A673 (cell line): ENCODE measurements around the gene MYRFL. TPM values are rescaled to one million over a fixed set of nuclear protein-coding genes. Genes with fewer than 3 reads are reported as not detected.

Experiments
- BruUV-seq: library from RNA; stranded (reverse); fragments of 400-500 nt; replicated peaks from 2 replicates; lab custom pipeline; 2021; lab: Mats Ljungman, UMichigan
- CTCF ChIA-PET: fragments of 300-600 bp; sonication (Branson Sonifier 250); formaldehyde crosslinking; loops from one replicate; lab custom pipeline; 2022; ENCODE audit warnings: antibody characterized with exemption; lab: Charles Lee
- POLR2A ChIA-PET: fragments of 300-600 bp; sonication (Branson Sonifier 250); formaldehyde crosslinking; loops from one replicate; lab custom pipeline; 2022; ENCODE audit warnings: antibody characterized with exemption; ENCODE audit not compliant: low non-redundant PET; lab: Charles Lee
- DNase-seq: peaks from one replicate; pipeline ENCODE4 v3.0.0-alpha.2; 2015; ENCODE audit warnings: low spot score
- H3K27ac ChIP-seq: fragments of 200-600 bp; sonication (generic); 2 replicates; pipeline ENCODE4 v1.5.1; 2016; ENCODE audit warnings: mixed run types, low read depth, mild to moderate bottlenecking, mixed read lengths, antibody characterized with exemption, low read length; ENCODE audit not compliant: poor library complexity, severe bottlenecking
- H3K27me3 ChIP-seq: fragments of 200-600 bp; sonication (generic); replicated peaks from 2 replicates; pipeline ENCODE4 v1.6.1; 2017; ENCODE audit warnings: mixed run types, low read depth, mild to moderate bottlenecking, mixed read lengths, antibody characterized with exemption, low read length; ENCODE audit not compliant: insufficient read depth, poor library complexity
- H3K36me3 ChIP-seq: fragments of 200-600 bp; sonication (generic); 2 replicates; pipeline ENCODE4 v1.6.1; 2016; ENCODE audit warnings: mixed run types, mild to moderate bottlenecking, mixed read lengths, antibody characterized with exemption, low read length; ENCODE audit not compliant: insufficient read depth, poor library complexity, severe bottlenecking
- H3K4me1 ChIP-seq: fragments of 200-600 bp; sonication (generic); 2 replicates; pipeline ENCODE4 v1.6.1; 2017; ENCODE audit warnings: mixed run types, mild to moderate bottlenecking, mixed read lengths, antibody characterized with exemption, low read length; ENCODE audit not compliant: insufficient read depth, poor library complexity, severe bottlenecking
- H3K4me3 ChIP-seq: fragments of 200-600 bp; sonication (generic); 2 replicates; pipeline ENCODE4 v1.5.1; 2016; ENCODE audit warnings: low read depth, mixed run types, mild to moderate bottlenecking, mixed read lengths, low read length; ENCODE audit not compliant: poor library complexity, severe bottlenecking
- H3K9me3 ChIP-seq: fragments of 200-600 bp; sonication (generic); 2 replicates; pipeline ENCODE4 v1.6.1; 2016; ENCODE audit warnings: mixed run types, low read depth, mild to moderate bottlenecking, mixed read lengths, antibody characterized with exemption, low read length; ENCODE audit not compliant: poor library complexity, severe bottlenecking
- EZH2 ChIP-seq: fragments of 200-600 bp; sonication (generic); IDR thresholded peaks from 2 replicates; pipeline ENCODE4 v1.6.1; 2017; ENCODE audit warnings: borderline replicate concordance, low read depth, mild to moderate bottlenecking, mixed read lengths, antibody characterized with exemption, low read length; ENCODE audit not compliant: poor library complexity, severe bottlenecking
- intact Hi-C: fragments of 100-400 bp; cut with micrococcal nuclease; formaldehyde crosslinking; loops from one replicate; pipeline ENCODE4 v1.10.0; 2022; ENCODE audit not compliant: unreplicated experiment
- total RNA-seq: library from RNA; stranded (reverse); gene quantifications from 2 replicates; pipeline ENCODE4 v1.2.3, GENCODE V29; 2021
- TF ChIP-seq, protein P1 (sequence below): fragments of 300-800, 200-600 bp; sonication (generic); conservative IDR thresholded peaks from 2 replicates; pipeline ENCODE4 v1.5.1; 2017; ENCODE audit warnings: low read depth, mild to moderate bottlenecking, antibody characterized with exemption, low read length, moderate library complexity, mixed read lengths

The MYRFL gene
- total RNA-seq, 1 experiment from 2014 or later: not detected

DNA sequence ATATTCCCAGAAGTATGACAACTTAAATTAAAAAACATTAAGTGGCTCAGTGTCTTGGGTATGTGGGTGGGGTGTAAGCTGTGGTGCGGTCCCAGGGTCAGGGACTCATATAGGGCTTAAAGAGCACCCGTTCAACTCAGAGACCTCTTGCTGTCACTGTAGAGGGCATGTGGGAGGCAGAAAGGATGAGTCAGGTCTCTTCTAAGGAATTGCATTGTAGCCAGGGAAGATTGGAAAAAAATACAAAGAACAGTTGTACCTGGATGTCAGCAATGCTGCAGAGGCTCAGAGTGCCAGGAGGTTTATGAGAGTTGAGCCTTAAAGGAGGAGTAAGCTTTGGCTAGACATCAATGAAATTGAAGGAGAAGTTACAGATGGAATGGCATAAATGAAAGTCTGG is 104.1 kb downstream of the MYRFL start:
- ChIA-PET CTCF (no interaction called here), POLR2A (no interaction called here)
- BruUV-seq: no TSS peak
- TF ChIP-seq, protein P1, sequence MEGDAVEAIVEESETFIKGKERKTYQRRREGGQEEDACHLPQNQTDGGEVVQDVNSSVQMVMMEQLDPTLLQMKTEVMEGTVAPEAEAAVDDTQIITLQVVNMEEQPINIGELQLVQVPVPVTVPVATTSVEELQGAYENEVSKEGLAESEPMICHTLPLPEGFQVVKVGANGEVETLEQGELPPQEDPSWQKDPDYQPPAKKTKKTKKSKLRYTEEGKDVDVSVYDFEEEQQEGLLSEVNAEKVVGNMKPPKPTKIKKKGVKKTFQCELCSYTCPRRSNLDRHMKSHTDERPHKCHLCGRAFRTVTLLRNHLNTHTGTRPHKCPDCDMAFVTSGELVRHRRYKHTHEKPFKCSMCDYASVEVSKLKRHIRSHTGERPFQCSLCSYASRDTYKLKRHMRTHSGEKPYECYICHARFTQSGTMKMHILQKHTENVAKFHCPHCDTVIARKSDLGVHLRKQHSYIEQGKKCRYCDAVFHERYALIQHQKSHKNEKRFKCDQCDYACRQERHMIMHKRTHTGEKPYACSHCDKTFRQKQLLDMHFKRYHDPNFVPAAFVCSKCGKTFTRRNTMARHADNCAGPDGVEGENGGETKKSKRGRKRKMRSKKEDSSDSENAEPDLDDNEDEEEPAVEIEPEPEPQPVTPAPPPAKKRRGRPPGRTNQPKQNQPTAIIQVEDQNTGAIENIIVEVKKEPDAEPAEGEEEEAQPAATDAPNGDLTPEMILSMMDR: no peak
- TF ChIP-seq EZH2: no peak
- H3K27me3 ChIP-seq: no peaks in the 10 kb centered on the region
- no peak overlapping the region for H3K27ac ChIP-seq
- DNase-seq: no peak
- H3K9me3 ChIP-seq: no peaks in the 10 kb centered on the region
- no peaks in the 10 kb centered on the region for H3K4me1 ChIP-seq
- intact Hi-C loops: no loop called here
- no peaks in the 10 kb centered on the region for H3K36me3 ChIP-seq
- no peak overlapping the region for H3K4me3 ChIP-seq

DNA sequence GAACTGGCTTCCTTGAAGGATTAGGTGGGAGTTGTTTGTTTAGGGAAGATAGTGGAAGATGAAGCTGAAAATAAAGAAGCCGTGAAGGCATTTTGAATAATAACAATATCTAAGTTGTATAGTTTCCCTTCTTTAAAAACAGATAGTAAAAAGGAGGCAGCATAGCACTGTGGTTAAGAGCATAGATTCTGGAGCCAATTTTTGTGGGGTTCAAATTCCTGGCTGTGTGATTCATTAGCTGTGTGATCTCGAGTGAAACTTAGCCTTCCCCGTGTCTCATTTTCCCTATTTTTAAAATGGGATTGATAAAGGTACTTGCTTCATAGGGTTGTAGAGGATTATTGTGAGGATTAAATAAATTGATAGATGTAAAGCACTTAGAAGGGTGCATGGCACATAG is 104.5 kb downstream of the MYRFL start:
- TF ChIP-seq, protein P1: no peak
- no peak for TF ChIP-seq EZH2
- ChIA-PET CTCF (no interaction called here), POLR2A (no interaction called here)
- BruUV-seq: no TSS peak
- intact Hi-C loops: no loop called here
- H3K4me1 ChIP-seq: no peaks in the 10 kb centered on the region
- H3K27ac ChIP-seq: no peak overlapping the region
- no peaks in the 10 kb centered on the region for H3K9me3 ChIP-seq
- no peaks in the 10 kb centered on the region for H3K36me3 ChIP-seq
- no peaks in the 10 kb centered on the region for H3K27me3 ChIP-seq
- no peak overlapping the region for H3K4me3 ChIP-seq
- DNase-seq: no peak

DNA sequence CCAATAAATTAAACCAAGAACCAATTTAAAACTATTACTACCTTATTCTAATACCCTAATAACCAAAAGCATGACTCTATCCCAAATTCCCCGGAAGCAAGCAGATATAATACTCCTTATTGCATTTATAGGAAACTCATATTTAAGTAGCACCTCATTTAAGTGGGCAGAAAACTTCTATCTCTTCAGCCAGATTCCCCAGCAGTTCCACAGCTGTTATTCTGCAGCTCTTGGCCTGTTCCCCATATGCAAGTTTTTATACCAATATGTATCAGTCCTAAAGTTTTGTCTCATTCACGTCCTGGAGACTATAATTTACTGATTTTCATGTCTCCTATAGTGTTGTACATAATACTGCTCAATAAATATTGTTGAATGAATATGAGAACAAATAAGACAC is 106.5 kb downstream of the MYRFL start:
- intact Hi-C loops: no loop called here
- Histone ChIP-seq H3K36me3 (no peaks in the 10 kb centered on the region), H3K4me3 (no peak overlapping the region), H3K27me3 (peaks cover 4% of the 10 kb centered on the region), H3K27ac (no peak overlapping the region), H3K4me1 (no peaks in the 10 kb centered on the region), H3K9me3 (no peaks in the 10 kb centered on the region)
- CTCF ChIA-PET: no interaction called here
- BruUV-seq: no TSS peak
- TF ChIP-seq, protein P1: no peak
- no peak for TF ChIP-seq EZH2
- DNase-seq: no peak
- POLR2A ChIA-PET: no interaction called here
